ENCODE results near the gene ROR2. TPM values are rescaled to one million over a fixed set of nuclear protein-coding genes. Genes with fewer than 3 reads are reported as not detected.

ROR2 gene
- total RNA-seq, 4 donors from 2014 or later, result 1.8 to 4.2 (median 2.7) TPM

- H3K27ac ChIP-seq, result peak overlapping the region in 1 of 4 donors; percentile 18
- WGBS, 2 donors, result 53 to 57% methylated on average over 11 to 12 of the region's 12 CpGs
- no peak overlapping the region for H3K4me3 ChIP-seq
- no peaks in the 10 kb centered on the region for H3K36me3 ChIP-seq
- TF ChIP-seq CTCF (IDR thresholded peaks at IDR 0.05) (no peak), EP300 (IDR thresholded peaks at IDR 0.05) (no peak), POLR2A (IDR thresholded peaks at IDR 0.05) (no peak)
- H3K27me3 ChIP-seq, result no peaks in the 10 kb centered on the region
- no peak for DNase-seq (ENCODE audit: low spot score in 2 of 2)
- H3K4me1 ChIP-seq, result peaks cover 0 to 18% (median 0%) of the 10 kb centered on the region in 4 donors
- no peaks in the 10 kb centered on the region for H3K9me3 ChIP-seq
Observed at GRCh38 chr9:91844701-91845291, 105.2 kb downstream of the ROR2 start.

GRCh38 chr9:91844190-91844589, 105.8 kb downstream of the ROR2 start:
- no peaks in the 10 kb centered on the region for H3K9me3 ChIP-seq
- no peak for TF ChIP-seq CTCF (IDR thresholded peaks at IDR 0.05)
- no peak for TF ChIP-seq EP300 (IDR thresholded peaks at IDR 0.05)
- no peak for TF ChIP-seq POLR2A (IDR thresholded peaks at IDR 0.05)
- peaks cover 0 to 18% (median 0%) of the 10 kb centered on the region in 4 donors for H3K4me1 ChIP-seq
- H3K27me3 ChIP-seq, result no peaks in the 10 kb centered on the region
- DNase-seq (ENCODE audit: low spot score in 2 of 2), result no peak
- H3K36me3 ChIP-seq, result no peaks in the 10 kb centered on the region
- WGBS, 2 donors, result 20 to 28% methylated on average over 13 of the region's 13 CpGs
- H3K27ac ChIP-seq, result peak overlapping the region in 1 of 4 donors; percentile 18
- H3K4me3 ChIP-seq, result no peak overlapping the region

GRCh38 chr9:91843623-91844148, 106.3 kb downstream of the ROR2 start:
- TF ChIP-seq CTCF (IDR thresholded peaks at IDR 0.05), result no peak
- TF ChIP-seq EP300 (IDR thresholded peaks at IDR 0.05), result no peak
- TF ChIP-seq POLR2A (IDR thresholded peaks at IDR 0.05), result no peak
- DNase-seq (ENCODE audit: low spot score in 2 of 2), result no peak
- H3K9me3 ChIP-seq, result no peaks in the 10 kb centered on the region
- no peak overlapping the region for H3K4me3 ChIP-seq
- H3K27me3 ChIP-seq, result no peaks in the 10 kb centered on the region
- peak overlapping the region in 1 of 4 donors; percentile 30 for H3K27ac ChIP-seq
- 10 to 14% methylated on average over 15 of the region's 15 CpGs for WGBS, 2 donors
- H3K36me3 ChIP-seq, result no peaks in the 10 kb centered on the region
- H3K4me1 ChIP-seq, result peaks cover 0 to 21% (median 0%) of the 10 kb centered on the region in 4 donors

GRCh38 chr9:91843093-91843492, 106.9 kb downstream of the ROR2 start:
- H3K36me3 ChIP-seq, result no peaks in the 10 kb centered on the region
- H3K9me3 ChIP-seq, result no peaks in the 10 kb centered on the region
- no peak overlapping the region for H3K27ac ChIP-seq
- 64 to 80% methylated on average over 7 of the region's 7 CpGs for WGBS, 2 donors
- peaks cover 0 to 27% (median 0%) of the 10 kb centered on the region in 4 donors for H3K4me1 ChIP-seq
- TF ChIP-seq CTCF (IDR thresholded peaks at IDR 0.05), result no peak
- no peak for TF ChIP-seq EP300 (IDR thresholded peaks at IDR 0.05)
- no peak for TF ChIP-seq POLR2A (IDR thresholded peaks at IDR 0.05)
- no peaks in the 10 kb centered on the region for H3K27me3 ChIP-seq
- DNase-seq (ENCODE audit: low spot score in 2 of 2), result no peak
- H3K4me3 ChIP-seq, result no peak overlapping the region

GRCh38 chr9:91842358-91843049, 107.5 kb downstream of the ROR2 start:
- Histone ChIP-seq H3K4me1 (peaks cover 0 to 29% (median 0%) of the 10 kb centered on the region in 4 donors), H3K36me3 (no peaks in the 10 kb centered on the region), H3K4me3 (no peak overlapping the region), H3K9me3 (no peaks in the 10 kb centered on the region), H3K27me3 (no peaks in the 10 kb centered on the region), H3K27ac (no peak overlapping the region)
- TF ChIP-seq EP300 (IDR thresholded peaks at IDR 0.05), result no peak
- no peak for TF ChIP-seq POLR2A (IDR thresholded peaks at IDR 0.05)
- no peak for TF ChIP-seq CTCF (IDR thresholded peaks at IDR 0.05)
- no peak for DNase-seq (ENCODE audit: low spot score in 2 of 2)
- 75 to 77% methylated on average over 9 of the region's 9 CpGs for WGBS, 2 donors
